Dermis blood vessel endothelial cell (primary cell): ENCODE measurements around the gene SLC26A2. TPM values are rescaled to one million over a fixed set of nuclear protein-coding genes. Genes with fewer than 3 reads are reported as not detected.
A peak's percentile ranks its signal among the peaks of the same experiment; 100 is the strongest.

Experiments
- DNase-seq: peaks from one replicate; pipeline ENCODE4 v3.0.0; 2010
- total RNA-seq: library from RNA; depleted of rRNA; stranded (reverse); fragments of >200 nt; gene quantifications from 2 replicates; pipeline ENCODE4 v1.2.3, GENCODE V29; 2014

The SLC26A2 gene
- total RNA-seq = 22.0 and 25.3 TPM in 2 replicates

- peak; percentile 98 for DNase-seq
Measured at GRCh38 chr5:149960272-149961185, at the start of gene SLC26A2. Gene SLC26A2, plus strand, starts transcription at chr5:149960758. Its CDS starts 16,895 bp downstream, at chr5:149977653.

- no peak for DNase-seq
Measured at GRCh38 chr5:149911031-149911430, 49.5 kb upstream of the SLC26A2 start.

- DNase-seq = no peak
Measured at GRCh38 chr5:149912226-149912871, 48.2 kb upstream of the SLC26A2 start.

- peak; percentile 65 for DNase-seq
Measured at GRCh38 chr5:149913436-149914419, 46.8 kb upstream of the SLC26A2 start.

GRCh38 chr5:149915392-149916260 is 44.9 kb upstream of the SLC26A2 start:
- no peak for DNase-seq

- DNase-seq = no peak
Measured at GRCh38 chr5:149916334-149917072, 44.1 kb upstream of the SLC26A2 start.

GRCh38 chr5:149917073-149917676 is 43.4 kb upstream of the SLC26A2 start:
- DNase-seq = peak; percentile 29

GRCh38 chr5:149921597-149921996 is 39.0 kb upstream of the SLC26A2 start:
- no peak for DNase-seq

GRCh38 chr5:149922950-149923349 is 37.6 kb upstream of the SLC26A2 start:
- no peak for DNase-seq

GRCh38 chr5:149924486-149924885 is 36.1 kb upstream of the SLC26A2 start:
- no peak for DNase-seq

- no peak for DNase-seq
Measured at GRCh38 chr5:149930043-149930748, 30.4 kb upstream of the SLC26A2 start.

- no peak for DNase-seq
Measured at GRCh38 chr5:149930749-149931574, 29.6 kb upstream of the SLC26A2 start.

- DNase-seq = no peak
Measured at GRCh38 chr5:149931992-149932436, 28.5 kb upstream of the SLC26A2 start.

GRCh38 chr5:149932445-149933350 is 27.9 kb upstream of the SLC26A2 start:
- peak; percentile 57 for DNase-seq

GRCh38 chr5:149935431-149935901 is 25.1 kb upstream of the SLC26A2 start:
- DNase-seq = no peak

GRCh38 chr5:149936044-149936699 is 24.4 kb upstream of the SLC26A2 start:
- no peak for DNase-seq

GRCh38 chr5:149936700-149937091 is 23.9 kb upstream of the SLC26A2 start:
- DNase-seq = no peak
